ENCODE measurements around the gene KIFC1.
"Not testable (repeated sequence)": the region's sequence is repeated elsewhere in the genome, so short reads cannot be mapped to it uniquely, and the experiment has no call there.

KIFC1 gene, protein sequence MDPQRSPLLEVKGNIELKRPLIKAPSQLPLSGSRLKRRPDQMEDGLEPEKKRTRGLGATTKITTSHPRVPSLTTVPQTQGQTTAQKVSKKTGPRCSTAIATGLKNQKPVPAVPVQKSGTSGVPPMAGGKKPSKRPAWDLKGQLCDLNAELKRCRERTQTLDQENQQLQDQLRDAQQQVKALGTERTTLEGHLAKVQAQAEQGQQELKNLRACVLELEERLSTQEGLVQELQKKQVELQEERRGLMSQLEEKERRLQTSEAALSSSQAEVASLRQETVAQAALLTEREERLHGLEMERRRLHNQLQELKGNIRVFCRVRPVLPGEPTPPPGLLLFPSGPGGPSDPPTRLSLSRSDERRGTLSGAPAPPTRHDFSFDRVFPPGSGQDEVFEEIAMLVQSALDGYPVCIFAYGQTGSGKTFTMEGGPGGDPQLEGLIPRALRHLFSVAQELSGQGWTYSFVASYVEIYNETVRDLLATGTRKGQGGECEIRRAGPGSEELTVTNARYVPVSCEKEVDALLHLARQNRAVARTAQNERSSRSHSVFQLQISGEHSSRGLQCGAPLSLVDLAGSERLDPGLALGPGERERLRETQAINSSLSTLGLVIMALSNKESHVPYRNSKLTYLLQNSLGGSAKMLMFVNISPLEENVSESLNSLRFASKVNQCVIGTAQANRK

GRCh38 chr6:33391278-33391921 is at the start of gene KIFC1:
TSS of gene KIFC1 (plus strand) at chr6:33391823. CDS start at chr6:33391986, 163 bp downstream.
- DNase-seq (ENCODE audit: low read depth): peak; percentile 100
- peak within 1 kb of the TSS; percentile 90 for H3K4me3 ChIP-seq (ENCODE audit: low read depth, low read length)

DNA sequence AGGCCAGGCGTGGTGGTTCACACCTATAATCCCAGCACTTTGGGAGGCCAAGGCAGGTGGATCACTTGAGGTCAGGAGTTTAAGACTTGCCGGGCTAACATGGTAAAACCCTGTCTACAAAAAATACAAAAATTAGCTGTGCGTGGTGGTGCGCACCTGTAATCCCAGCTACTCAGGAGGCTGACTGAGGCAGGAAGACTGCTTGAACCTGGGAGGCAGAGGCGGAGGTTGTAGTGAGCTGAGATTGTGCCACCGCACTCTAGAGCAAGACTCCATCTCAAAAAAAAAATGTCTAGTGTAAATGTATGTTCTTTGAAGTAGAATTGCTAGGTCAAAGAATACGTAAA is 48.0 kb upstream of the KIFC1 start:
- H3K4me3 ChIP-seq (ENCODE audit: low read depth, low read length); DNase-seq (ENCODE audit: low read depth): not testable (repeated sequence)

DNA sequence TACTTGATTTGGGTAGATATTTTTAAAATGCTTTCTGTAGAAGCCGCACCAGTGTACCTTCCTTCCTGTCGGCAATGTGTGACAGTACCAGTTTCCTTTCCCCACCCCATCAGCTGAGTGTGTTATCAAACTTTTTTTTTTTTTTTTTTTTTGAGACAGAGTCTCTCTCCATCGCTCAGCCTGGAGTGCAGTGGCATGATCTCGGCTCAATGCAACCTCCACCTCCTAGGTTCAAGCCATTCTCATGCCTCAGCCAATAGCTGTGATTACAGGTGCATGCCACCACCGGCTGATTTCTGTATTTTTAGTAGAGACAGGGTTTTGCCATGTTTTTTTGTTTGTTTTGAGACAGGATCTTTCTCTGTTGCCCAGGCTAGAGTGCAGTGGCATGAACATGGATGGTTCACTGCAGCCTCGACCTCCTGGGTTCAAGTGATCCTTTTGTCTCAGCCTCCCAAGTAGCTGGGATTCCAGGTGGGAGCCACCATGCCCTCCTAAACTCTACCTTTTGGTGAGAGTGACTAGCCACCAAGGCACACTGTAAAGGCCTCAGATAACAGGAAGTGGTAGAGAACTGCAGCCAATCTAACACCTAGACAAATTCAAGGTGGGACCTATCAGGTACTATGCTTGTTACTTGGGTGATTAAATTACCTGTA is 47.5 kb upstream of the KIFC1 start:
- no peak for DNase-seq (ENCODE audit: low read depth)
- H3K4me3 ChIP-seq (ENCODE audit: low read depth, low read length): no peak overlapping the region

- DNase-seq (ENCODE audit: low read depth): peak; percentile 49
- no peak overlapping the region for H3K4me3 ChIP-seq (ENCODE audit: low read depth, low read length)
Observed at GRCh38 chr6:33344701-33345697, 46.6 kb upstream of the KIFC1 start.

- not testable (repeated sequence) for DNase-seq (ENCODE audit: low read depth); H3K4me3 ChIP-seq (ENCODE audit: low read depth, low read length)
Observed at GRCh38 chr6:33346972-33347371, 44.7 kb upstream of the KIFC1 start.

- DNase-seq (ENCODE audit: low read depth): no peak
- no peak overlapping the region for H3K4me3 ChIP-seq (ENCODE audit: low read depth, low read length)
Observed at GRCh38 chr6:33347816-33348215, 43.8 kb upstream of the KIFC1 start.

DNA sequence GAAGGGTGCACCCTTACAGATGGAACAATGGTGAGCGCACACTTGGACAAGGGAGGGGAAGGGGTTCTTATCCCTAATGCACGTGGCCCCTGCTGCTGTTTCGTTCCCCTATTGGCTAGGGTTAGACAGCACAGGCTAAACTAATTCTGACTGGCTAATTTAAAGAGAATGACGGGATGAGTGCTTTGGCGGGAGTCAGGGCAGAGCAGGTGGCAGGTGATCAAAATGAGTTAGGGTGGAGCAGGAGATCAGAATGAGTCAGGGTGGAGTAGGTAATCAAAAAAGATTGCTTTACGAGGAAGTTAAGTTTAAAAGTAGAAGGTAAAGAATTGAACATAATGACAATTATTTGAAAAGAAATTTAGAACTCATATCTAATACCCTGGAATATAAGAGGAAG is 35.8 kb upstream of the KIFC1 start:
- H3K4me3 ChIP-seq (ENCODE audit: low read depth, low read length); DNase-seq (ENCODE audit: low read depth): not testable (repeated sequence)

GRCh38 chr6:33356295-33356694 is 35.3 kb upstream of the KIFC1 start:
- no peak for DNase-seq (ENCODE audit: low read depth)
- no peak overlapping the region for H3K4me3 ChIP-seq (ENCODE audit: low read depth, low read length)

- not testable (repeated sequence) for H3K4me3 ChIP-seq (ENCODE audit: low read depth, low read length); DNase-seq (ENCODE audit: low read depth)
Observed at GRCh38 chr6:33357160-33357871, 34.3 kb upstream of the KIFC1 start.

- H3K4me3 ChIP-seq (ENCODE audit: low read depth, low read length): no peak overlapping the region
Observed at GRCh38 chr6:33359331-33359730, 32.3 kb upstream of the KIFC1 start.

DNA sequence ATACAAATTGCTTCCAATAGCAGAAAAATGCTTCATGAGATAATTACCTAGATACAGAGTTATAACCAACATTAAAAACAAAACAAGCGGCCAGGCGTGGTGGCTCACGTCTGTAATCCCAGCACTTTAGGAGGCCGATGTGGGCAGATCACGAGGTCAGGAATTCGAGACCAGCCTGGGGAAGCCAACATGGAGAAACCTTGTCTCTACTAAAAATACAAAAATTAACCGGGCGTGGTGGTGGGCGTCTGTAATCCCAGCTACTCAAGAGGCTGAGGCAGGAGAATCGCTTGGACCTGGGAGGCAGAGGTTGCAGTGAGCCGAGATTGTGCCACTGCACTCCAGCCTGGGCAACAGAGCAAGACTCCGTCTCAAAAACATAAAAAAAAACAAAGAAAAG is 28.1 kb upstream of the KIFC1 start:
- not testable (repeated sequence) for DNase-seq (ENCODE audit: low read depth); H3K4me3 ChIP-seq (ENCODE audit: low read depth, low read length)

More at GRCh38 chr6:33359331-33359730, 32.3 kb upstream of the KIFC1 start:
- DNase-seq (ENCODE audit: low read depth): no peak

DNA sequence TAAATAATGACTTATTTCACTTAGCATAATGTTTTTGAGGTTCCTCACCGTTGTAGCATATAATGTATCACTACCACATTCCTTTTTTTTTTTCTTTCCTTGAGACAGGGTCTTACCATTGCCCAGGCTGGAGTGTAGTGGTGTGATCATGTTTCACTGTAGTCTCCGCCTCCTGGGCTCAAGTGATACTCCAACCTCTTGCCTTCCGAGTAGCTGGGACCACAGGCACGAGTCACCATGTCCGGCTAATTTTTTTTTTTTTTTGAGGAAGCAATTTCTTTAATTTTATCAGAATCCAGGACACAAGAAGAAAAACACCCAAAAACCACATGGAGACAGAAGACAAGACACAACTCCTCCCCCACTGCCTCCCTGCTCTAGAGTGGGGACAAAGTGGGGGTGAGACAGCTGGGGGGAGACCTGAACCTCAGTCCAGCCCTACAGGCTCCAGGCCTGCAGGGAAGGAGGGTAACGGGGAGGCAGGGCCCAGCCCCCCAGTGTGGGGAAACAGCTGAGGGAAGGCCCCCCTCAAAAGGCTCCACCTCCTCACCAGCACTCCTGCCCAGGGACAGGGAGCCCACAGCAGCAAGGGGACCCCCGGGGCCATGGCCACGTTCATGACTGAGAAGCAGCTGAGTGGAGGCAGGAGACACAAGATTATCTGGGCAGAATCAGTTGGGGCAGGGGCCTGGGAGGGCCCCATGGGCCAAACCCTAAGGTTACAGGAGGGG is 27.0 kb upstream of the KIFC1 start:
- peak; percentile 45 for DNase-seq (ENCODE audit: low read depth)
- H3K4me3 ChIP-seq (ENCODE audit: low read depth, low read length): not testable (repeated sequence)

DNA sequence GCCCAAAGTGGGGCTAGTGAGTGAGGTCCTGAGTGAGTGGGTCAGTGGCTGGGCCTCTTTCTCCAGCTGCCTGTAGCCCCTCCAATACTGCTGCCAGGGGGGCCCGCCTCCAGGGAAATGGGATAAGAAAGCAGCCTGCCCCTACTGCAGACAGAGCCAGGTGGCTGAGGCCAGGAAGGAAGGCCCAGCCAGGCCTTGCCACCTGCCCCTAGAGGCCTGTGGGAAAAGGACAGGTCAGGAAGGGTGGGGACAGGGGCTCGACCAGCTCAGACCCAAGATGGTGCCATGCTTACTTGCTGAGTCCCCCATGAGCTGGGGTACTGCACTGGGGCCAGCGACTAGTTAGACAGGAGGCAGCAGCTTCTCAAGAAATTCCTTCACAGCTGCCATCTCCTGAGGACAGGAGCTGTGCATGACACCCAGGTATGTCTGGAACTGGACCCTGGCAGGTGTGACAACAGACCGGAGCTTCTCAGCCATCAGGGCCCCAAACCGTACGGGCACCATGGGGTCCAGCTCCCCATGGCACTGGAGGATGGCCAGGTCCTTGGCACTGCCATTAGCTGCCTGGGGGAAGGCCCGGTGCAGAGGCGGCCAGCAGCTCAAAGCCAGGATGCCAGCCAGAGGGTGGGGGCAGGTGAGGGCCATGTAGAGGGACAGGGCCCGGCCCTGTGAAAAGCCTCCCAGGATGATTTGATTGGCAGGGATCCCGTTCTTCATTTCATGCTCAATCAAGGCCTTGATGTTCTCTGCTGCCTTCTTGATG is 26.2 kb upstream of the KIFC1 start:
- DNase-seq (ENCODE audit: low read depth); H3K4me3 ChIP-seq (ENCODE audit: low read depth, low read length): not testable (repeated sequence)

DNA sequence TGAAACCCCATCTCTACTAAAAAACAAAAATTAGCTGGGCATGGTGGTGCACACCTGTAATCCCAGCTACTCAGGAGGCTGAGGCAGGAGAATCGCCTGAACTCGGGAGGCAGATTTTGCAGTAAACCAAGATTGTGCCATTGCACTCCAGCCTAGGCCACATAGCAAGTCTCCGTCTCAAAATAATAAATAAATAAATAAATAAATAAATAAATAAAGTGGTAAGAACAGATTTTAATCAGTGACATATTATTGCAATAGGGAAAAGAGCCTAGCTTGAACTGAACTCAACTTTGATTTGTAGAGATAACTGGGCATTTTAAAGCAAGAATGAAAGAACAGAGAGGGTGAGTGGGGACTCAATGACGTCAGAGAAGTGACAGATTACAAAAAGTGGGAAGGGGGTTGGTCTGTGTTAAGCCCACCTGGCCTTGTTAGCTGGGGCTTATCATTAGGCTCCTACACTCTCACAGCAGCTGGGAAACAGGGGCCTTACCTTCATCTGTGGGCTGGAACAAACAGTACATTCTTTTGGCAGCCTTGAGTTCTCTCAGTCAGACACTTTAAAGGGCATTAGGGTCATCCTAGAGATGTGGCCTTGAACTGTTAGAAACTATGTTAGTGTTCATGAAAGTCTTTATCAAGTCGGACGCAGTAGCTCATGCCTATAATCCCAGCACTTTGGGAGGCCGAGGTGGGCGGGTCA is 24.5 kb upstream of the KIFC1 start:
- no peak overlapping the region for H3K4me3 ChIP-seq (ENCODE audit: low read depth, low read length)

DNA sequence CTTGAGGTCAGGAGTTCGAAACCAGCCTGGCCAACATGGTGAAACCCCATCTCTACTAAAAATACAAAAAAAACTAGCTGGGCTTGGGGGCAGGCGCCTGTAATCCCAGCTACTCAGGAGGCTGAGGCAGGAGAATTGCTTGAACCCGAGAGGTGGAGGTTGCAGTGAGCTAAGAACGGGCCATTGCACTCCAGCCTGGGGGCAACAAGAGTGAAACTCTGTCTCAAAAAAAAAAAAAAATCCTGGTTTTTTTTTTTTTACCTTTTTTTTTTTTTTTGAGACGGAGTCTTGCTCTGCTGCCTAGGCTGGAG is 24.0 kb upstream of the KIFC1 start:
- H3K4me3 ChIP-seq (ENCODE audit: low read depth, low read length); DNase-seq (ENCODE audit: low read depth): not testable (repeated sequence)

More for the DNA sequence above, 24.5 kb upstream of the KIFC1 start:
- no peak for DNase-seq (ENCODE audit: low read depth)

DNA sequence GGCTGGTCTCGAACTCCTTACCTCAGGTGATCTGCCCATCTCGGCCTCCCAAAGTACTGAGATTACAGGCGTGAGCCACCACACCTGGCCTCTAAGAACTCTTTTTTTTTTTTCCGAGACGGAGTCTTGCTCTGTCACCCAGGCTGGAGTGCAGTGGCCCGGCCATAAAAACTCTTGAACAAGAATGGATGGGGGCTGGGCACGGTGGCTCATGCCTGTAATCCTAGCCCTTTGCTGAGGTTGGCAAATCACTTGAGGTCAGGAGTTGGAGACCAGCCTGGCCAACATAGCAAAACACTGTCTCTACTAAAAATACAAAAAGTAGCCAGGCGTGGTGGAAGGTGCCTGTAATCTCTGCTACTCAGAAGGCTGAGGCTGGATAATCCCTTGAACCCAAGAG is 19.7 kb upstream of the KIFC1 start:
- H3K4me3 ChIP-seq (ENCODE audit: low read depth, low read length); DNase-seq (ENCODE audit: low read depth): not testable (repeated sequence)

Data from skeletal muscle cell (primary cell).